HG03196 (cell line): ENCODE data around the gene RHO.
"Not testable (repeated sequence)": the region's sequence is repeated elsewhere in the genome, so short reads cannot be mapped to it uniquely, and the experiment has no call there.

Source experiments
- ATAC-seq: cut with Tn5 transposase; IDR thresholded peaks from one replicate; pipeline ENCODE4 v1.9.1; 2021; ENCODE audit not compliant: unreplicated experiment

The RHO gene

DNA sequence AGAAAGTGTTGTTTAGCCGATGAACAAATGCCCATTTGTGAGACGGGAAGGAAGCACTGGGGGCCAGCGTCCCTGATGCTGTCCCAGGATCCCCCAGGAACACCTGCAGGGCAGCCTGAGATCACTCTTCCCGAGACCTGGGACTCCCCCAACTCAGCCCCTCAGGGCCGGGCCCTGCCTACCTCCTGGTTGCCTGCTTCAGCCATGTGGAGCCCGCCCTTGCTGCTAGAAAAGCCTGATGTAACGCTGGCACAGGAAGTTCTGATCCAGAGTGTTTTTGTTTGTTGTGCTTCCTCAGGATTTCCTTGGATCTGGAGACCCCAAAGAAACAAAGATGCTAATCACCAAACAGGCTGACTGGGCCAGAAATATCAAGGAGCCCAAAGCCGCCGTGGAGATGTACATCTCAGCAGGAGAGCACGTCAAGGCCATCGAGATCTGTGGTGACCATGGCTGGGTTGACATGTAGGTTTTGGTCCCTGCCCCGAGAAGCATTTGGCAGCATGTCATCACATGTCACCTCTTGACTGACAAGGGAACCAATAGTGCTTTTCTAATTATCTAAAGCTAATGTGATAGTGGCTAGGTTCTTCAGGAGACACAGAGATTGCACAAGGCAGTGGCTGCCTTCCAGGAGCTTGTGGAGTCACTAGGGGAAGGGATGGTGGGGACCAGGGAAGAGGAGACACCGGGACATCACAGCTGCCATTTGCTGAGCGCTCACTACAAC, 28.7 kb upstream of the RHO start:
- not testable (repeated sequence) for ATAC-seq

DNA sequence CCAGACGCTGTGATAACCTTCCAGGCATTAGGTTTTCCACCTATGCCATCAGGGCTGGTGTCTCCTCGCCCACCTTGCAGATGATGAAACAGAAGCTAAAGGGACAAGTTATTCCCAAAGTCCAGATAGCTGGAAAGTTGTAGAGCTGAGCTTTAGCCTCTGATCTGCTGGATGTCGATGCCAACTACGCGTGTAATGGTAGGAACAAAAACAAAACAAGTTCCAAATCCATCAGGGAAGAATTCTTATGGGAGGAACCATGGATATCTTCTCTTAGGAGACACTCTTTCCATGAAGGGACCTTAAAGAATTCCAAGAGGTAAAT, 28.1 kb upstream of the RHO start:
- no peak for ATAC-seq

DNA sequence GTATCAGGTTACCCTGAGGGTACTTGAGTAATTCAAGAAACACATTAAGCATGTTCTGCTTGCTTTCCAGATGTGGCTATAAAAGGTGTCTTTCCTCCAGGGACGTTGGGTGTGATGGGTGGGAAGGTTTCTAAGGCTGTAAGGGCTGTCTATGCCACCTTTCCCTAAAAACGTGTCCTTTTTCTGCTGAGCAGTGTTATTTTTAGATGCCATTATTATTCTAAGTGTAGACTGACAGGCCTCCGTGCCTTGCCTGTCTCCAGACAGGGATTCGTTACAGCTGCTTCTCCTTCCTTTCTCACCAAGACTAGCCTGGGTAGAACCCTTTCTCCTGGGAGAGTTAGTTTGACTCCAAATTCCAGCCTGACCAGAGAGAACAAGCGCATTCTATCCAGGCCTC, 26.8 kb upstream of the RHO start:
- ATAC-seq, result no peak

DNA sequence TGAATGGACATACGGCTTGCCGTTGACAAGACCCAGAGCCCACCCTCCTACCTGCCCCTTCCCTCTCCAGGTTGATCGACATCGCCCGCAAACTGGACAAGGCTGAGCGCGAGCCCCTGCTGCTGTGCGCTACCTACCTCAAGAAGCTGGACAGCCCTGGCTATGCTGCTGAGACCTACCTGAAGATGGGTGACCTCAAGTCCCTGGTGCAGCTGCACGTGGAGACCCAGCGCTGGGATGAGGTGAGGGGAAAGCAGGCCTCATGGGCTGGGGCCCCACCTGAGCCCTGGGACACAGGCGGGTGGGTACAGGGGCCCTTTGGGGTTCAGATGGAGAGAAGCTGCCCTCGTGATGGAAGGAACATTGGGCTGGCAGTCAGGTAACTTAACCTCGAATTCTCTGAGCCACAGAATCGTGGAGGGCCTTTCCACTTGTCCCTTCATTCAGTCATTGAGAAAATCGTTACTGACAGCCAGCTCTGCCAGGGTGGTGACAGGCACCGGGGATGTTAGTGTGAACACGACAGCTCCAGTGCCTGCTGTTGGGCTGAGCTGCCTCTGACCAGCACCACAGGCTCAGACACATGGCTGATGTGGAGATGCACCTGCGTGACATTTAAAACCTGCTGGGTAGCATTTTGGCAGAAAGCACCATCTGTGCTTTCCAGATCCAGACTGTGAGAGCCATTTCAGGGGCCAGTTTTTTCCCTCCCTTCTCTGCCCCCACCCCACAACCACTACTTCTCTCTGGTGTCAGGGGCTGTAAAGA, 25.6 kb upstream of the RHO start:
- ATAC-seq, result no peak

DNA sequence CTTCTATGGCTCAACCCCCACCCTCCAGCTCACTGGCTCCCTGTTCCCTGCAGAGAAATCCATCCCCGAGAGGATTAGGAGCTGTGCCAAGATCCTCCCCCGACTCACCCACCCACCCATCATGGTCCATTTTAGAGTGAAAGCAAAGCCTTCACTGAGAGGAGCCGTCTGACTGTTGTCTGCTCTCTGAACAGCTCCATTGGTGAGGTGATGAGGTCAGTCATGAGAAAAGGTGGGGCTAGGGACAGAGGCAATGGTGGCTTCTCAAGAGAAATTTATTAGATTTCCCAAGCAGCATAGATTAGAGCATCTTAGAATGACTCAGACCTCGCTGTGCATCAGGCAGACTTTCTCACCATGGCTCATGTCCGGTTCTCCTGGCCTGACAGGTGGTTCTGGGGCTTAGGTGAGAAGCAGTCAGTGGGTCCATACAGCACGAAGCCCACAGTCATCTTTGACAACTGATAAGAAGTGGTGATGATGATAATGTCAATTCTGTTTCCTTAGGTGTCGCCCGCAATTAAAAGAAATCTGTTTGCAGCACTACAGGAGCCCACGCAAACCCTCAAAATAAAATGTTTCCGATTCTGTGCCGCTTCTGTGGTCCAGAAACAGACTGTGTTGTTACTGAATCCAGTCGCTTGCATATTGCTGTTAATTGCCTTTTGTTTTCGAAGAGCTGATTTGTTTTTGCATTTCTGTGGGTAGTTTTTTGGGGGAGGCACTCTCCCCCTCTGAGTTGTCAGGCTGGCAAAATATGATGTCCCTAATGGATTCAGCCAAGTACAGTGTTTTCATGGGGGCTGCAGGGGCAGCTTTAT, 24.8 kb upstream of the RHO start:
- ATAC-seq, result no peak

DNA sequence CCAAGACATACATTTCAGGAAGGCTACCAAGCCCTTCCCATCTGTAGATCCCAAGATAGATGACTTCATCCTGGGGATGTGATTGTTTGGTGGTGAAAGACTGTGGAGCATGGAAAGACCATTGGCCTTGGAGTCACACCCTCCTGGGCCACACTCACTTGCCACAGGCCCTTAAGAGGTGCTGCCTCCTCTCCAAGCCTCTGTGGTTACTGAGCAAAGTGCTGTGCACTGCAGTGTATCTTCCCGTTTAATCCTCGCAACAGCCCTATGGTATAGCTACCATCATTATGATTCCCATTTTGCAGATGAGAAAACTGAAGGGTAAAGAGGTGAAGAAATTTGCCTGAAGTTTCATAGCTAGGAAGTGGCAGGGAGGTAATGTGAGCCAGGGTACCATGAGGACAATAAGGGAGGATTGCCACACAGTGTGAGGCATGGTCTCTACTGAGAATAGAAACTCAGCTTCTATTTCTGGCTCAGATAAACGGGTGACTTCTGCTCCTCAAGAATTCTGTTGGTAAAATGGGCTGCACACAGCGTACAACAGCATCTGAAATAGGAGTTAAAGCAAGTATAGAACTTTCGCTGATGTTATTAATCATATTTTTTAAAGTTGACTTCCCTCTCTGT, 23.9 kb upstream of the RHO start:
- no peak for ATAC-seq

DNA sequence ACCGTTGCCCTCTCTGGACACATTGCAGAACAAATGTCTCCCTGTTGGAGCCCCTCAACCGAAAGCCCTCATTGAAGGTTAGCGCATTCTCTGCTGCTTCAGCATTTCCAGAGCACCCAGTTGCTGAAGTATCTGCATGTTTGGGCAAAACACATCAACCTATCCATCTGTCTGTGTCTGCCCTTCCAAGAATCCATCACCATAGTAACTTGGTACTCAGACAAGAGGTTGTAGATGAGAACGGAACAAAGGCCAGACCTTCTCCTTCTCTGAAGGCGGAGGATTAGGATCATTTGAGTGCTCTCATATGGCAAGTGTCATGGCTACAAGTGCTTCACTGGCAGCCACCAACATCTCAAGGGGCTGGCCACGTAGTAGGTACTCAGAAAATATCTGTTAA, 23.1 kb upstream of the RHO start:
- no peak for ATAC-seq

DNA sequence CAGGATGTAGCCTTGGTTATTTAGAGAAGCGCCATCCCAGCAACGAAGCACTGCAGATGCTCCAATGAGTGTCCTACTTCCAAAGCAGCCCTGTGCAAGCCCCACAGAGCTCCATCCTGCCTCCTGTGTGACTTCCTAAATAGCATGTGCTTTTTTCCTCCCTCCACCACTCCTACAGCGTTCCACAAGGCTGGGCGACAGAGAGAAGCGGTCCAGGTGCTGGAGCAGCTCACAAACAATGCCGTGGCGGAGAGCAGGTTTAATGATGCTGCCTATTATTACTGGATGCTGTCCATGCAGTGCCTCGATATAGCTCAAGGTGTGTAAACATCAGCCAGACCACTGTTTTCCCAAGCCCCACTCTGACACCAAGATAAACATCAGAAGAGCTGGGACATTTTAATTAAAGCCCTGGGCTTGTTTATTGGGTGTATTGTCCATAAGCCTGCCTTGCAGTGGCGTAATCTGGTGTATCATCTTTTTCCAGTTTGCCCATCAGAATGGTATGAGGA, 22.2 kb upstream of the RHO start:
- ATAC-seq, result no peak

DNA sequence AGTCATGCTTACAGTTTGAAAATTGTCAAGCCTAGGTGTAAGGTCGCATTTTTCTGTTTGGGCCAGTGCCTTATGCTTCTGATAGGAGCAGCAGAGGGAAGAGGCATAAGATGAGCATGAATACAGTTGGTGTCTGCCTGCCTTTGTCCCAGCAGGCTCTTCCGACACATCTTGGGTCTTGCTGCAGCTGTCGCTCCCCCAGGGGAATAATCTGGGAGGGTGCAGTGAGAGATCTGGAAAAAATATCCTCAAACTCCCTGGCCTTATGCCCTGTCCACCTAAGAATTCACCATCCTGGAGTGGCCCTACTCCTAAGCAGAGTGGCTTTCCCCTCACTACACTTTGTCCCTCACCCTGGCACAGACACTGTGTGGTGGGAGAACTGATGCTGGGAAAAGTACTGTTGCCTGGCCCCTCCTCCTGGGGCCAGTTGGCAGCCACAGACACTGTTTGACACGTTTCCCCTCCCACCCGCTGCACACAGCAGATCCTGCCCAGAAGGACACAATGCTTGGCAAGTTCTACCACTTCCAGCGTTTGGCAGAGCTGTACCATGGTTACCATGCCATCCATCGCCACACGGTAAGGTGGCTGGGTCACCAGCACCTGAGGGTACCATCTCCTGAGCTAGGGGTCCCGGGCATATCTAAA, 21.1 kb upstream of the RHO start:
- ATAC-seq, result no peak

DNA sequence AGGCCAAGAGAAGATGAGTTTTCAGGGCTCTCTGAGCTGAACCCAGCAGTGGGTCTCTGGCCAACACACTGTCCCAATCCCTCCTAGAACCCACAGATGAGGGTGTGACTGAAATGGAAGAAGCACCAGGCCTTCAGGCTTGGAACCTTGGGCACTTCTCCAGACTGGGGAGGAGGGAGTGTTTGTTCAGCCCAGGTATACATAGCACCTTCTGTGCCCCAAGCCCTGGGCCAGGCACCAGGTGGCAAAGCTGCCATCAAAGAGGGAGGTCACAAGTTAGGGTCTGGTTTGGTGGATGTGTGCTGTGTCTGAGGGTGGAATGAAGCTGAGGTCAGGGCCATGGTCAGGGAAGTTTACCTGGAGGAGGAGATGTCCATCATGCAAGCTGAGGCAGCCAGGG, 15.8 kb upstream of the RHO start:
- no peak for ATAC-seq

DNA sequence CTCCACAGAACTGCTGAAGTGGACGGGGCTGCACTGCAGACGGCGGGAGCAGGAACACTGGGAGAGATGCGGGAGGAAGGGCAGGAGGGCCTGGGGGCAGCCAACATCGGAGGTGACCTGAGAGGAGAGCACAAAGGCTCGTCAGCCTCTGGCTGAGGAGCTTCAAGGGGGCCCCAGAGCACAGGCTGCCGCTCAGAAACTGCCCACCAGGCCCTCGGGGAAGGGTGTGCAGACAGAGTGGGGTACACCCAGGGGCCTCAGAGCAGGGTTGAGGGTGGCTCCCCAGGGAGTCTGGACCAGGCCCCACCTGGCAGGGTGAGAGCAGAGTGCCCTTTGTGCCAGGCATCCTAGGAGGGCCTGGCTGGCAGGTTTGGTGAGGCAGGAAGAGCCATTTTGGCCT, 14.7 kb upstream of the RHO start:
- ATAC-seq, result no peak

DNA sequence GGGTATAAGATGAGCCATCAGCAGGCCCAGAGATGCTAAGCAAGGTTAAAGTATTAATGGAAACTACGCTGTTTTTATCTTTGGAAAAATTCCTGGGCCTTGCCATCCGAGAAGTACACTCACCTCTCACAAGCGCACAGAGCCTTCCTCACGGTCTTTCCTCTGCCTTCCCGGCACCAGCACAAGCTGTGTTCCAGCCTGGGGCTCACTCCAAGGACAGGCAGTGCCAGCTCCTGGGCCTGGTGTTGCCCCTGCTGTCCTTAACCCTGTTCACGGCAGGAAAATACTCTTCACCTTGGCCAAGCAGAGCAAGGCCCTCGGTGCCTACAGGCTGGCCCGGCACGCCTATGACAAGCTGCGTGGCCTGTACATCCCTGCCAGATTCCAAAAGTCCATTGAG, 14.3 kb upstream of the RHO start:
- no peak for ATAC-seq

DNA sequence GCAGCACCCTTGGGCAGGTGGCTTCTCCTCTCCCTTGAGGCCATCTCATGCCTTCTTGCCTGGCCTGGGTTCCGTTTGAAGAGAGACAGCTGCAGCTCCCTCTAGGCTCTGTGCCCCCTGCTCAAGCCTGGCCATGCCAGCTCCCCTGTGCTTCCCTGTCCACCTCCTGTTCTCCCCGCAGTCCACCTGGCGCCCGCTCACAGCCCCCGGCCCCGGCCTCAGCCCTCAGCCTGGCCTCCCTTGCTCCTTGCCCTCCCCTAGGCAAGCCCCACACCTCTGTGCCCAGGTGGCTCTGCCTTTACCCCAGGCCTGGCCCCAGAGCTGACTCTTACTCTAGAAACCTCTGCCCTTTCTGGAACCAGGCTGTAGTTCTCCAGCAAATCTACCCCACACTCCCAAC, 13.9 kb upstream of the RHO start:
- ATAC-seq, result no peak

DNA sequence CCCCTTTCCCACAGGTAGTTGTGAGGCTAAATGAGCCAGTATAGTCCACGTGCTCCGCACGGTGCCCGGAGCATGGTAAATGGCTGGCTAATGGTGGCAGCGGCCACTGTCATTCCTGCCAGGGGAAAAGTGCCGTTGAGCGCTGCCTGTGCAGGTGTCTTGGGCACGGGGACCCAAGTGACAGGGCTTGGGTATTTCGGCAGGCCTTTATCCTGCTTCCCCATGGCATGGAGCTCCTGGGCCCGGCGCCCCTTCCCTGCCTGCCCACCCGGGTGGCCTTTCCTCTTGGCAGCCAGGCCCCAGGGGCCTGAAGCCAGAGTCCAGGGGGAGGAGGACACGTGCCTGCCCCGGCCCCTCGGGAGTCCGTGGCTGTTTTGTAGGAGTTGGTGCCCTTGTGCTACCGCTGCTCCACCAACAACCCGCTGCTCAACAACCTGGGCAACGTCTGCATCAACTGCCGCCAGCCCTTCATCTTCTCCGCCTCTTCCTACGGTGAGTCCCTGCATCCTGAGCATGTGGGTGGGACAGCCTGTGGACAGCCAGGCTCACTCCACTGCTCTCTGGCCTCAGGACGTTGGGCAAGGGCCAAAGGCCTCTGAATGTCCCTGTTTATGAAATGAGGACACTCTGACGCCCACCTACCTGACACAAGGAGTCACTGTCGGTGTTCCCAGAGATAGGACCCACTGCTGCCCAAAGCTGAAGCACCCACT, 13.2 kb upstream of the RHO start:
- ATAC-seq, result not testable (repeated sequence)

DNA sequence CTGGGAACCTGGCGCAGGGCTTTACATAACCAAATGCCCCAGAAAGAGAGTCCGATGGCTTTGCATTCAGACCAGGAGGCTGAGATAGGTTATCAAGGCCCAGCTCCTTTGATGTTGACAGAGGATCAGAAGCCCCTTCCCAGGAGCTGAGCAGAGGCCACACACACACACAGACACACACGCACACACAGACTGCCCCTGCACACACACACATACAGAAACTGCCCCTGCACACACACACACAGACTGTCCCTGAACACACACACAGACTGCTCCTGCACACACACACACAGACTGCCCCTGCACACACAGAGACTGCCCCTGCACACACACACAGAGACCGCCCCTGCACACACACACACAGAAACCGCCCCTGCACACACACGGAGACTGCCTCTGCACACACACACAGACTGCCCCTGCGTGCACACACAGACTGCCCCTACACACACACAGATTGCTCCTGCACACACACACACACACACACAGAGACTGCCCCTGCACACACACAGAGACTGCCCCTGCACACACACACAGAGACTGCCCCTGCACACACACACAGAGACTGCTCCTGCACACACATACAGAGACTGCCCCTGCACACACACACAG, 12.5 kb upstream of the RHO start:
- ATAC-seq, result not testable (repeated sequence)

DNA sequence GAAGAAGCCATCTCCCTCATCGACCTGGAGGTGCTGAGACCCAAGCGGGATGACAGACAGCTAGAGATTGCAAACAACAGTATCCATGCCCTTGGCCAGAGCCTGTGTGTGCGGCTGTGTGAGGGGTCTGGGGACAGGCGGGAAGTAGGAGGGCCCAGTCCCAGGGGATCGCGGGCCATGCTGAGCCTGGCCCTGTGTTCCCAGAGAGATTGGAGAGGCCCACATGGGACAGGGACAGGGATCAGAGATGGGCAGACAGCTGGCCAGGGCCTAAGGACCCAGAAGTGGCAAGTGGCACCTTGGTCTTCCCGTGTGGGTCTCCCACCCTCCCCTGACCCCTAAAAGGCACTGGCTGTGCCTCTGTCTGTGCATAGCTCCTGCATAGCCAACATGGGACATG, 10.9 kb upstream of the RHO start:
- ATAC-seq, result no peak

DNA sequence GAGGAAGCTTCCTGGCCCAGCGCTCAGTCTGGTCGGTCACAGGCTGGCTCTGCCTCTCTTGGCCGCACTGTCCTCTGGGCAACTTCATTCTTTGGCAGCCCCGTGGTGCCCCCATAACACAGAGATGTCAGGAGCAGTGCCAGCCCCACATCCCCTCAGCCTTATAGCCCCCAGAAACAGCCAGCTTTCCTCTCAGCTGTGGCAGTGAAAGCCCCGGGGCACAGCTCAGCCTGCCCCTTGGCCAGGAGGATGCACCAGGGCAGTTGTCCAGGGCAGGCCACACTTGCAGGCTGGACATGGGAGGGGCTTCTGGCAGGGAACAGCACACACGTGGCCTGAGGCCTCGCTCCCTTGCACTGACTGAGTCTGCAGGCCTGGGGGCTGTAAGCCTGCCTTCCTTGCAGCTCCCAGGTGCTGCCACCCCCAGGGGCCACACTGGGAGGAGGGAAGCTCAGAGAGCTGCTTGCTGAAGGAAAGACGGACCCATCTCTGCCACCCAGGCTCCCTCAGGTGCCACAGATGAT, 10.3 kb upstream of the RHO start:
- no peak for ATAC-seq

DNA sequence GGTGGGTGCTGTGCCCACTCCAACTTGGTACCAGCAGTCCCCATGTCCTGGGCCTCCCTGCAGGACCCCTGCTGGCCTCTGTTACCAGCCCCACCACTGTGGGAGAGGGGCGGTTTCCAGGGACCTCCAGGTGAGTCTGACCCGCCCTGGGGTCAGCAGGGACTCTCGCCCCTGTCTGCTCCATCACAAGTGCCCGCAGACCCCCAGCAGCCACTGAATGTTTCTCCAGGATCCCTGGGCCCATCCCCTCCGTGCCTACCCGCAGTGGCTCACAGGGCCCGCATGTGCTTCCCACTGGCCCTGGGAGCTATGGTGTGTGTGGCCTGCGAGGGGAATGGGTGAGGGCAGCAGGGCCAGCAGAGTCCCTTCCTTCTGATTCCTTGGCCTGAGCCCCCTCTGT, 9.9 kb upstream of the RHO start:
- ATAC-seq, result no peak

DNA sequence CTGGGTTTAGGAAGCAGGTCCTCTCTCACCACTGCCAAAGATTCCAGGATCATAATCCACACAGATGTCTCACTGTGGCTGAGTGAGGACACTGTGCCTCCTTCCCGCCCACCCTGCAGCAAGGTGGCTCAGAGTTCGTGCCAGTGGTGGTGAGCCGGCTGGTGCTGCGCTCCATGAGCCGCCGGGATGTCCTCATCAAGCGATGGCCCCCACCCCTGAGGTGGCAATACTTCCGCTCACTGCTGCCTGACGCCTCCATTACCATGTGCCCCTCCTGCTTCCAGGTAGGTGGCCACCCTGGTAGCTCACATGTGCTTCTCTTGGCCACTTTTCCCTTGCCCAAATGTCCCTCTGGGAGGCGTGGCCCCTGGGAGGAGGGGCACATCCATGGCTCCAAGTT, 9.0 kb upstream of the RHO start:
- ATAC-seq, result no peak
